ENCODE measurements around the gene GVQW3. TPM values are rescaled to one million over a fixed set of nuclear protein-coding genes. Genes with fewer than 3 reads are reported as not detected.

The GVQW3 gene
- polyA plus RNA-seq, 1 donor (not counting 4 experiments of a cell fraction or from before 2014, with no cell fraction given), result 0.80 TPM

GRCh38 chr11:76394411-76394810 is 13.3 kb downstream of the GVQW3 start:
- Histone ChIP-seq H3K9me1 (ENCODE audit: control insufficient read depth, extremely low read depth, insufficient read depth, low read length) (no peaks in the 10 kb centered on the region), H4K20me1 (ENCODE audit: control insufficient read depth, extremely low read depth, insufficient read depth, low read length) (no peaks in the 10 kb centered on the region), H3K4me3 (ENCODE audit: control insufficient read depth in 2 of 3, extremely low read depth in 1 of 3, insufficient read depth in 2 of 3, low read depth in 1 of 3, low read length in 3 of 3) (no peak overlapping the region), H3K27ac (ENCODE audit: control insufficient read depth, insufficient read depth, low read length) (no peak overlapping the region), H3K9ac (ENCODE audit: control insufficient read depth, extremely low read depth, insufficient read depth, low read length) (no peak overlapping the region), H3K27me3 (ENCODE audit: control insufficient read depth, extremely low read depth, insufficient read depth, low read length) (no peaks in the 10 kb centered on the region), H3K36me3 (ENCODE audit: control insufficient read depth in 2 of 2, extremely low read depth in 1 of 2, insufficient read depth in 2 of 2, low read length in 2 of 2) (no peaks in the 10 kb centered on the region), H3K79me2 (ENCODE audit: control insufficient read depth, insufficient read depth, low read length) (no peaks in the 10 kb centered on the region), H3K4me1 (ENCODE audit: control insufficient read depth, extremely low read depth, insufficient read depth, low read length) (no peaks in the 10 kb centered on the region), H2AFZ (ENCODE audit: control insufficient read depth, low read length) (no peak overlapping the region), H3K9me3 (ENCODE audit: control insufficient read depth, low read depth, low read length) (no peaks in the 10 kb centered on the region), H3K4me2 (ENCODE audit: control insufficient read depth, extremely low read depth, insufficient read depth, low read depth, low read length) (no peak overlapping the region)
- no peak for TF ChIP-seq CTCF (optimal IDR thresholded peaks at IDR 0.05 in 1 of 3, IDR thresholded peaks at IDR 0.05 in 1 of 3, conservative IDR thresholded peaks at IDR 0.05 in 1 of 3; ENCODE audit: extremely low read depth in 1 of 3, insufficient read depth in 2 of 3, low read length in 3 of 3)
- TF ChIP-seq EZH2 (IDR thresholded peaks at IDR 0.05; ENCODE audit: low read length), result no peak
- no peak for DNase-seq (ENCODE audit: low read depth, low spot score)
- FAIRE-seq, result no peak
- dilution Hi-C loops (cut with MboI; ENCODE audit: extremely low pct_ligation_motif_present, low sequenced_read_pairs), result no loop called here

GRCh38 chr11:76395296-76395695 is 14.2 kb downstream of the GVQW3 start:
- no peaks in the 10 kb centered on the region for H3K4me1 ChIP-seq (ENCODE audit: control insufficient read depth, extremely low read depth, insufficient read depth, low read length)
- DNase-seq (ENCODE audit: low read depth, low spot score), result no peak
- H3K79me2 ChIP-seq (ENCODE audit: control insufficient read depth, insufficient read depth, low read length), result no peaks in the 10 kb centered on the region
- TF ChIP-seq EZH2 (IDR thresholded peaks at IDR 0.05; ENCODE audit: low read length), result no peak
- TF ChIP-seq CTCF (optimal IDR thresholded peaks at IDR 0.05 in 1 of 3, IDR thresholded peaks at IDR 0.05 in 1 of 3, conservative IDR thresholded peaks at IDR 0.05 in 1 of 3; ENCODE audit: extremely low read depth in 1 of 3, insufficient read depth in 2 of 3, low read length in 3 of 3), result no peak
- H2AFZ ChIP-seq (ENCODE audit: control insufficient read depth, low read length), result no peak overlapping the region
- dilution Hi-C loops (cut with MboI; ENCODE audit: extremely low pct_ligation_motif_present, low sequenced_read_pairs), result no loop called here
- no peaks in the 10 kb centered on the region for H3K27me3 ChIP-seq (ENCODE audit: control insufficient read depth, extremely low read depth, insufficient read depth, low read length)
- H3K9ac ChIP-seq (ENCODE audit: control insufficient read depth, extremely low read depth, insufficient read depth, low read length), result no peak overlapping the region
- H3K9me3 ChIP-seq (ENCODE audit: control insufficient read depth, low read depth, low read length), result no peaks in the 10 kb centered on the region
- no peak overlapping the region for H3K4me3 ChIP-seq (ENCODE audit: control insufficient read depth in 2 of 3, extremely low read depth in 1 of 3, insufficient read depth in 2 of 3, low read depth in 1 of 3, low read length in 3 of 3)
- H3K4me2 ChIP-seq (ENCODE audit: control insufficient read depth, extremely low read depth, insufficient read depth, low read depth, low read length), result no peak overlapping the region
- H4K20me1 ChIP-seq (ENCODE audit: control insufficient read depth, extremely low read depth, insufficient read depth, low read length), result no peaks in the 10 kb centered on the region
- FAIRE-seq, result no peak
- no peaks in the 10 kb centered on the region for H3K9me1 ChIP-seq (ENCODE audit: control insufficient read depth, extremely low read depth, insufficient read depth, low read length)
- H3K36me3 ChIP-seq (ENCODE audit: control insufficient read depth in 2 of 2, extremely low read depth in 1 of 2, insufficient read depth in 2 of 2, low read length in 2 of 2), result no peaks in the 10 kb centered on the region
- no peak overlapping the region for H3K27ac ChIP-seq (ENCODE audit: control insufficient read depth, insufficient read depth, low read length)
